Skeletal muscle tissue (tissue), 4 donors: ENCODE measurements around the gene MTREX. TPM values are rescaled to one million over a fixed set of nuclear protein-coding genes. Genes with fewer than 3 reads are reported as not detected.
"Not testable (repeated sequence)": the region's sequence is repeated elsewhere in the genome, so short reads cannot be mapped to it uniquely, and the experiment has no call there.

Experiments
- H3K27ac ChIP-seq: one replicate; pipeline ENCODE4 v1.7.0; 2013; ENCODE audit warnings: mild to moderate bottlenecking, low read depth, low read length, inconsistent platforms
- H3K27me3 ChIP-seq, 3 donors: one replicate each; pipeline ENCODE4 v1.7.0; 2013; ENCODE audit warnings: low read length in 3 of 3; ENCODE audit not compliant: control insufficient read depth in 3 of 3, insufficient read depth in 3 of 3
- H3K36me3 ChIP-seq, 3 donors: one replicate each; pipeline ENCODE4 v1.7.0; 2013; ENCODE audit warnings: low read length in 3 of 3; ENCODE audit not compliant: control insufficient read depth in 3 of 3, insufficient read depth in 3 of 3
- H3K4me1 ChIP-seq, 3 donors: one replicate each; pipeline ENCODE4 v1.7.0; 2013; ENCODE audit warnings: low read length in 3 of 3, mild to moderate bottlenecking in 3 of 3; ENCODE audit not compliant: control insufficient read depth in 3 of 3, insufficient read depth in 3 of 3
- H3K4me3 ChIP-seq, 3 donors: one replicate each; pipeline ENCODE4 v1.7.0; 2013; ENCODE audit warnings: low read length in 3 of 3
- H3K9ac ChIP-seq, 3 donors: one replicate each; pipeline ENCODE4 v1.7.0; 2013; ENCODE audit warnings: low read length in 3 of 3, mild to moderate bottlenecking in 3 of 3, moderate library complexity in 2 of 3, low read depth in 1 of 3
- H3K9me3 ChIP-seq, 3 donors: one replicate each; pipeline ENCODE4 v1.7.0; 2013; ENCODE audit warnings: low read length in 3 of 3; ENCODE audit not compliant: control insufficient read depth in 3 of 3
- total RNA-seq: library from RNA; depleted of rRNA; stranded (reverse); fragments of >200 nt; gene quantifications from one replicate; pipeline ENCODE4 v1.2.3, GENCODE V29; 2014
- donor health status: Osteomylitis.

The MTREX gene
- total RNA-seq, 1 donor from 2014 or later: 85.1 TPM

DNA sequence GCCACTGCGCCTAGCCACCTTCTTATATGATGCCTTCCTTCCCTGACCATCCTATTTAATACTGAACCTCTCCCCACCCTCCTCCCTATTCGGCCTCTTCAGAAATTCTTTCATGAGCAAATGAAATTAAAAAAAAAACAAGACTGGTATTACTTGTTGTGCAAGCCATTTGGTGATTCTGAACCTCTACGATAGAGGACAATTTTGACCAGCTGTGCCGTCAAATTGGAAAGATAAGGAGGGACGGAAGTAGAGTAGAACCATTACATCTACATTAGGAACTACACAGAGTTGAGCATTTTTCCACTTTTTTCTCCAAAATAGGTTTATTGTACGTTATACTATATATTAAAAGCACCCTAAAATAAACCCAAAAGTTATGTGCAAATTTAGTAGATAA is 3.2 kb upstream of the MTREX start:
- peaks cover 4 to 6% (median 6%) of the 10 kb centered on the region in 3 donors for H3K36me3 ChIP-seq
- H3K4me1 ChIP-seq: peaks cover 25 to 35% (median 26%) of the 10 kb centered on the region in 3 donors
- H3K27me3 ChIP-seq: no peaks in the 10 kb centered on the region
- H3K27ac ChIP-seq: no peak overlapping the region
- H3K4me3 ChIP-seq: no peak overlapping the region
- H3K9ac ChIP-seq: no peak overlapping the region
- H3K9me3 ChIP-seq: no peaks in the 10 kb centered on the region

DNA sequence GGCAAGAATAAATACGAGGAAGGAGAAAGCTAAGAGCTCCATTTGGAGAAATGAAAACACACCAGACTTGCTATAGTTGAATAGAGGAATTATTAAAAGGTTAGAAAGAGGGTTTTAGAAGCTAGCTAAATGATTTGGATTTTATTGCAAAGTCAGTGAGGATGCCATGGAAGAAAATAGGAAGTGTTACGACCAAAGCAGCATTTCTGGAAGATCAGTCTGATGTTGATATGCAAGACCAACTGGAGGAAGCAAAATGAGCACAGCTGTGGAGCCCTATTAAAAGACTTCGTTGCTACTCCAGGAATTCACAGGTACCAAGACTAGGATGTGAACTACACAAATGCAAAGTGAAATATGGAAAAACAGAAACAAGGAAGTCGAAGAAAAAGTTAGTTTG is 2.4 kb upstream of the MTREX start:
- H3K9ac ChIP-seq: no peak overlapping the region
- H3K4me1 ChIP-seq: peaks cover 27 to 38% (median 27%) of the 10 kb centered on the region in 3 donors
- H3K27ac ChIP-seq: no peak overlapping the region
- no peaks in the 10 kb centered on the region for H3K9me3 ChIP-seq
- peak overlapping the region; percentile 16 to 98 (median 22) for H3K4me3 ChIP-seq
- no peaks in the 10 kb centered on the region for H3K27me3 ChIP-seq
- peaks cover 4 to 6% (median 6%) of the 10 kb centered on the region in 3 donors for H3K36me3 ChIP-seq

DNA sequence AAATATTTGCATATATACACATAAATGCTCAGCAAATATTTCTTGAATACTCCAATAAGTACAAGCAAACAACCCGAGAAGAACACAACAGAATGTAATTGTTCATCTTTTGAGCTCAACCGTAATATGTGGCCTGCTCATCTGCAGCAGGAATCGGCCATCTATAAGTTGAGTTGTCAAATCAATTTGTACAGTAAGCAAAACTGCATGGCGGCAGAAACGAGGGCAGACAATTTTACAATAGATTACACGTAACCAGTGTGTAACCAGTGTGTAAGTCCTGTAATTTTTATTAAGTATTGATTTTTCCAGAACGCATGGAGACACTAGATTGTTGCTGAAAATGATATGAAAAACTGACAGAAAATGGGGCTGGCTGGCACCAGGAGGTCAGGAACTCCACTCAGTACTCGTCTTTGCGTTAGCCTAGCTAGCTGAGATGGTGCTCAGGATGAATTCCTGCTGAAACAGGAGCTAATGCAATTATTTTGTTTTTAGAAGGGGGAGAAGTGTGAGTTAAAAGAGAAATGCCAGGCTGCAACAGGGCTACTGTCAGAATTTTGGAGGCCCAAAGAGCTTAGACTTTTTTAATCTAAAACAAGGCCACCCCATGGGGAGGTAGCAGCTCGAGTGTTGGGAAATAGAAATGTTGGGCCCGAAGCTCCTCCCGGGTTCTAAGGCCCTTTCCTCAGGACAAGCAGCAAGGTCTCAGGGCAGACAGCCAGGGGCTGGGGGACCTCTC is 977 bp upstream of the MTREX start:
- Histone ChIP-seq H3K27me3 (no peaks in the 10 kb centered on the region), H3K4me1 (peaks cover 27 to 38% (median 27%) of the 10 kb centered on the region in 3 donors), H3K4me3 (peak overlapping the region; percentile 82 to 98 (median 88)), H3K9ac (peak overlapping the region; percentile 95 to 98 (median 95)), H3K36me3 (peaks cover 0 to 1% (median 0%) of the 10 kb centered on the region in 3 donors), H3K27ac (peak overlapping the region; percentile 90), H3K9me3 (no peaks in the 10 kb centered on the region)

DNA sequence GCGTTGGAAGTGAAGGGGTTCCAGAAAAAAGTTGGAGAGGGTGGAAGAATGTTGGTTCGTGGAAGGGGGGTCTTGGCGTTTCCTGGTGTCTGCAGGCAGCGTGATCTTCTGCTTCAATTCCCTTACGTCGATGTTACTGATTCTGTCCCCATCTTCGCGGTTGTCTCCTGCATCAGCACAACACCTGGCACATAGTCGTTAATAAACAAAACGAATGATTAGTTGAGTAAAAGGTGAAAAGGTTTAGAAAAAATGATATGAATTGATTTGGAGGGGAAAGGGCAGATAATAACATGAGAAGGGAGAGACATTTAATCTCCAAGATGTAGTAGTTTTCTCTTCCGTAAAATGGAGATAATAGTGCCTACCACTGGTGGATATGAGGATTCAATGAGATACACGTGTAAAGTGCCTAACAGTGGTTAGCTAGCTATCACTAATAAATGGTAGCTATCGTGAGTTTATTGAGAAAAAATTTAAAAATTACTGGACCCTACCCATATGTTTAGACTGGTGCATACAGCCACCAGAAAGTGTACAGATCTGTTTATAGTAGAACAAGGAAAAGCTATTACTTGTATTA is 556 bp downstream of the MTREX start:
- Histone ChIP-seq H3K4me1 (peaks cover 25 to 38% (median 27%) of the 10 kb centered on the region in 3 donors), H3K27me3 (no peaks in the 10 kb centered on the region), H3K4me3 (peak overlapping the region; percentile 82 to 98 (median 88)), H3K27ac (peak overlapping the region; percentile 90), H3K9me3 (no peaks in the 10 kb centered on the region), H3K9ac (peak overlapping the region; percentile 95 to 98 (median 95)), H3K36me3 (no peaks in the 10 kb centered on the region)

DNA sequence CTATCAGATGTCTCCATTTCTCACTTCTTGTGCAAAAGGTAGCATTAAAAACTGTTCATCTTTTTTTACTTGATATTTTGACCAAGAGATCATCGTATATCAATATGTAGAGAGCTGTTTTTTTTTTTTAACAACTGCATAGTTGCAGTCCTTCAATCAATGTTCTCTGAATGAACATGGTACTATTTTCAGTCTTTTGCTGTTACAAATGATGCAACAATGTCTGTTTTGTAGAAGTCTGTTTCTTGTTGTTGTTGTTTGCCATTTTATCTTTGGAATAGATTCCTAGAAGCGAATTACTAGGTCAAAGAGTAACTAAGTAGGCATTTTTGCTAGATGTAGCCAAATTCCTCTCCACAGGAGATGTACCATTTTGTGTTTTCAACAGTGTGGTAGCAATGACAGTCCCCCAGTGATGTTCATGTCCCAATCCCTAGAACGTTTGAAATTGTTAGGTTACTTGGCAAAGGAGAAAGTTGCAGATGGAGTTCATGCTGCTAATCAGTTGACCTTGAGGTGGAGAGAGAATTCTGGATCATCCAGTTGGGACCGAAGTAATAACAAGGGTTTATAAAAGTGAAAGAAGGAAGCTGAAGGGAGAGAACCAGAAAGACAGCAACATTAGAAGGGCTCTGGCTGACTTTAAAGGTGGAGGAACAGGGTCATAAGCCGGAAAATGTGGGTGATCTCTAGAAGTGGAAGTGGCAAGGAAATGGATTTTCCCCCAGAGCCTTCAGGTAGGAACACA is 6.3 kb downstream of the MTREX start:
- H3K4me3 ChIP-seq: no peak overlapping the region
- peaks cover 7 to 15% (median 12%) of the 10 kb centered on the region in 3 donors for H3K4me1 ChIP-seq

DNA sequence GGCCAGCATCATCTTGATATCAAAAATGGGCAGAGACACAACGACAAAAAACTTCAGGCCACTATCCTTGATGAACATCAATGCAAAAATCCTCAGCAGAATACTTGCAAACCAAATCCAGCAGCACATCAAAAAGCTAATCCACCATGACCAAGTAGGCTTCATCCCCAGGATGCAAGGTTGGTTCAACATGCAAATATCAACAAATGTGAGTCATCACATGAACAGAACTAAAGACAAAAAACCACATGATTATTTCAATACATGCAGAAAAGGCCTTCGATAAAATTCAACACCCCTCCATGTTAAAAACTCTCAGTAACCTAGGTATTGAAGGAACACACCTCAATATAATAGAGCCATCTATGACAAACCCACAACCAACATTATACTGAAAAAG is 8.5 kb downstream of the MTREX start:
- Histone ChIP-seq H3K4me1 (peaks cover 0 to 10% (median 5%) of the 10 kb centered on the region in 3 donors), H3K9ac (no peak overlapping the region), H3K27ac (no peak overlapping the region), H3K9me3 (no peaks in the 10 kb centered on the region), H3K27me3 (no peaks in the 10 kb centered on the region), H3K36me3 (no peaks in the 10 kb centered on the region), H3K4me3 (no peak overlapping the region)

More for the DNA sequence above, 6.3 kb downstream of the MTREX start:
- H3K9ac ChIP-seq: no peak overlapping the region
- H3K9me3 ChIP-seq: no peaks in the 10 kb centered on the region
- no peaks in the 10 kb centered on the region for H3K36me3 ChIP-seq
- no peak overlapping the region for H3K27ac ChIP-seq
- H3K27me3 ChIP-seq: no peaks in the 10 kb centered on the region

DNA sequence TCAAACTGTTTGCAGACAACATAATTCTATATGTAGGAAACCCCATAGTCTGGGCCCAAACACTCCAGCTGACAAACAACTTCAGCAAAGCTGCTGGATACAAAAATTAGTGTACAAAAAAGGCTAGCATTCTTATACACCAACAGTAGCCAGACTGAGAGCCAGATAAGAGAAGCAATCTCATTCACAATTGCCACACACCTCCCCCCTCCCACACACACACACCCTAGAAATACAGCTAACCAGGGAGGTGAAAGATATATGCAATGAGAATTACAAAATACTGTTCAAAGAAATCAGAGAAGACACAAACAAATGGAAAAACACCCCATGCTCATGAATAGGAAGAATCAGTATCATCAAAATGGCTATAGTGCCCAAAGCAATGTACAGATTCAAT is 9.0 kb downstream of the MTREX start:
- no peaks in the 10 kb centered on the region for H3K9me3 ChIP-seq
- no peaks in the 10 kb centered on the region for H3K36me3 ChIP-seq
- no peak overlapping the region for H3K9ac ChIP-seq
- peaks cover 0 to 10% (median 5%) of the 10 kb centered on the region in 3 donors for H3K4me1 ChIP-seq
- H3K27me3 ChIP-seq: no peaks in the 10 kb centered on the region
- no peak overlapping the region for H3K27ac ChIP-seq
- H3K4me3 ChIP-seq: no peak overlapping the region

DNA sequence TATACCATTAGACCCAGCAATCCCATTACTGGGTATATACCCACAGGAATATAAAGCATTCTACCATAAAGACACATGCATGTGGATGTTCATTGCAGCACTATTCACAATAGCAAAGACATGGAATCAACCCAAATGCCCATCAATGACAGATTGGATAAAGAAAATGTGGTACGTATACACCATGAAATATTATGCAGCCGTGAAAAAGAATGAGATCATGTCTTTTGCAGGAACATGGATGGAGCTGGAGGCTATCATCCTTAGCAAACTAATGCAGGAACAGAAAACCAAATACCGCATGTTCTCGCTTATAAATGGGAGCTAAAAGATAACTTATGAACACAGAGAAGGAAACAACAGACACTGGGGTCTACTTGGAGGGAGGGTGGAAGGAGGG is 10.4 kb downstream of the MTREX start:
- not testable (repeated sequence) for H3K9me3 ChIP-seq, H3K9ac ChIP-seq, H3K4me3 ChIP-seq, H3K27me3 ChIP-seq, H3K36me3 ChIP-seq, H3K27ac ChIP-seq, H3K4me1 ChIP-seq

DNA sequence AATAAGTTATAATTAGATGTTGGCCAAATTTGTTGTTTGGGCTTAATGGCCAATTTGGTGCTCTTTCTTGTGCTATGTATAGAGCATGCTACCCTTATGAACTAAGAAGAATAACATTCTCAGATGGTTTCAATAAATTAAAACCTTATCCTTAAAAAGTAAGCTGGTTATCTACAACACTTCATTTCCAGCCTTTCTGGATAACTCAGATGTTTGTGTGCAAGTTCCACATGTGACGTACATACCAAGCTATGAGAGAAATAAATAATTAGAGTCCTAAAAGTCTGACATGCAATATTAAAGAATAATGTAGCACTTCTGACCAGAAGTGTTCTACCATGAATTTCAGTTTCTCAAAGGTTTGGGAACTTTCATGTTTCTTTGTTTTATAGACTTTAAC is 11.7 kb downstream of the MTREX start:
- peaks cover 0 to 4% (median 0%) of the 10 kb centered on the region in 3 donors for H3K4me1 ChIP-seq
- H3K9me3 ChIP-seq: no peaks in the 10 kb centered on the region
- H3K9ac ChIP-seq: no peak overlapping the region
- H3K36me3 ChIP-seq: peaks cover 0 to 4% (median 0%) of the 10 kb centered on the region in 3 donors
- no peak overlapping the region for H3K4me3 ChIP-seq
- H3K27ac ChIP-seq: no peak overlapping the region
- no peaks in the 10 kb centered on the region for H3K27me3 ChIP-seq

DNA sequence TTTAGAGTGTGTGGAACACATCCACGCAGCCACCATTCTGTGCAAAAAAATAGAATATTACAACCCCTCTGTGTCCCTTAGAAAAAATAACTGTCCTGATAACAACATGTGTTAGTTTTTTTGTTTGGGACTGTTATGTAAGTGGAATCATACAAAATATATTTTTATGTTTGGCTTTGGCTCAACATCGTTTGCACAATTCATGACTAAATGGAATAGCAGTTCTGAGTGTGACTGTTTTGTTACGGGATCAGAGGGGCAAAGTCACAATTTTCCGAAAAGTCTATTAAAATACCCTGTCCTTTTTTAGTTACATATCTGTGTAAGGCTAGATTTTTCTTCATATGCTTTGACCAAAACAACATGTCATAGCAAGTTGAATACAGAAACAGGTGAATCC is 12.8 kb downstream of the MTREX start:
- Histone ChIP-seq H3K4me3 (no peak overlapping the region), H3K27me3 (no peaks in the 10 kb centered on the region), H3K9me3 (no peaks in the 10 kb centered on the region), H3K4me1 (no peaks in the 10 kb centered on the region), H3K36me3 (peaks cover 0 to 6% (median 2%) of the 10 kb centered on the region in 3 donors), H3K27ac (no peak overlapping the region), H3K9ac (no peak overlapping the region)
